Stimulated activated CD4-positive, alpha-beta T cell treated with anti-CD3 and anti-CD28 coated beads, Interleukin-12 subunit alpha, Interleukin-12 subunit beta, amount 100 ng/mL, for 48 hours (primary cell): ENCODE measurements around the gene TRIML2.

Source experiments
- DNase-seq, 3 donors: peaks; one replicate each; pipeline ENCODE4 v3.0.0-alpha.2; 2020; ENCODE audit warnings: low read depth in 2 of 3, low spot score in 1 of 3

The TRIML2 gene, protein sequence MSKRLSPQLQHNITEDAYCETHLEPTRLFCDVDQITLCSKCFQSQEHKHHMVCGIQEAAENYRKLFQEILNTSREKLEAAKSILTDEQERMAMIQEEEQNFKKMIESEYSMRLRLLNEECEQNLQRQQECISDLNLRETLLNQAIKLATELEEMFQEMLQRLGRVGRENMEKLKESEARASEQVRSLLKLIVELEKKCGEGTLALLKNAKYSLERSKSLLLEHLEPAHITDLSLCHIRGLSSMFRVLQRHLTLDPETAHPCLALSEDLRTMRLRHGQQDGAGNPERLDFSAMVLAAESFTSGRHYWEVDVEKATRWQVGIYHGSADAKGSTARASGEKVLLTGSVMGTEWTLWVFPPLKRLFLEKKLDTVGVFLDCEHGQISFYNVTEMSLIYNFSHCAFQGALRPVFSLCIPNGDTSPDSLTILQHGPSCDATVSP

DNA sequence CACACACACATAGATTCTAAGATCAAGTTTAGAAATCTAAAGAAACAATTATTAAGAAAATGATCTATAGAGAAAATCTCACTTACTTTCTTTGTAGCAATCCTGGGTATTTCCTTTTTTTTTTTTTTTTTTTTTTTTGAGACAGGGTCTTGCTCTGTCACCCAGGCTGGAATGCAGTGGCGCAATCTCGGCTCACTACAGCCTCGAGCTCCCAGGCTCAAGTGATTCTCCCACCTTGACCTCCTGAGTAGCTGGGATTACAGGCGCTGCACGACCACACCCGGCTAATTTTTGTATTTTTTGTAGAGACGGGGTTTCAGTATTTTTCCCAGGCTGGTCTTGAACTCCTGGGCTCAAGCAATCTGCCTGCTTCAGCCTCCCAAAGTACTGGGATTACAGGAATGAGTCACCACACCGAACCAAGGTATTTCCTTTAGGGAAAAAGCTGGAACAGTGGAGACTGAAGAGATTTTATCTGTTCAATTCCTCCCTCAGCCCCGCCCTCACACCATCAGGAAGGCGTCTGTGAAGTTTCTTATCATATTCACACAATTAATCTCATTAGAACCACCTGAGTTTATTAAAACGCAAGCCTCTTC, at the start of gene TRIML2:
TRIML2 (minus strand) TSS at position 447 of the 599 bp plus-strand sequence. CDS start 4,235 bp downstream, outside the sequence.
- DNase-seq, result no peak

DNA sequence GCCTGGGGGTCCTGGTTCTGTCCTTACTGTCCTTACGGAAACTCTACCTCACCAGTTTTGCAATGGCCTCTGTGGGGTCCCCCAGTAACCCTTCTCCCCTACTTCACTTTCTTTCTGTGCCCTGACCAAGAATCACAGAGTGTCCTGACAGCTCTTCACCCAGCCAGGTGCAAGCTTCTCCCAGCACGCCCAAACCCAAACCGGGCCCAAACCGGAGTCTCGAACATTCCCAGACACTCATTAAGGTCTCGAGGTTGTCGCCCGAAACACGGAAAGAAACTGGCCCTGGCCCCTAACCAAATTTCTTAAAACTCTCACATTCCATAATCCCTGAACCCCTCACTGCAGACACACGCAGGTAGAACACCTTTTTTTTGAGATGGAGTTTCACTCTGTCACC, 48.9 kb upstream of the TRIML2 start:
- DNase-seq, result no peak

DNA sequence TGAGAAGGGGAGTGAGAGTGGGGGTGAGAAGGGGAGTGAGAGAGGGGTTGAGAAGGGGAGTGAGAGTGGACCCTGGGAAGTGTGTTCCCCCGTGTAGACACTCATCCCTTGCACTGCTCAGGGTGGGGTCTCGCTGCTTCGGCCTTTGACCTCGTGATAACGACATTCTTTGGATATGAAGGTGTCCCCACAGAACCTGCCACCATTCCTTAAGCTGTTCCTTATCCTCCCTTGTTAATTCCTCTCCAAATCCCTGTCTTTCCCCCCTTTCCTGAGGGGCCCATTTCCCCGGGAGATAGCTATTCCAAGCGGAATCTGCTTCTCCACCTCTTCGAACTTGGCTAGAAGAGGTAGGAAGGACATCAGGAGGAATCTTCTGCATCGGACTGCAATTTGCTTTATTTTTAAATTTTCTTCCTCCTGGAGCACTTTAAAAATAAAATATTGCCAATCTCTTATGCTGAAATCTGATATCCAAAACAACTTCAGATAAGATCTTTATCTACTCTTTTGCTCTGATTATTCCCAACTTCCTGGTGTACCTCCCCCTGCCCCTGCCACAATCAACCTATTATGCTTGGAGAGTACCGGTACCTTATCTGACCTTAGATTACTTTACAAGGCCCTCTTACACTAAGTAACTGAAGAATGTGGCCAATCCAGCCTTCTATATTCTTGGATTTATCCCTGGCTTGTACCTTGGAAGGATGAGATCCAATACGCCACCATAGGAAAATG, 45.4 kb upstream of the TRIML2 start:
- DNase-seq, result no peak

DNA sequence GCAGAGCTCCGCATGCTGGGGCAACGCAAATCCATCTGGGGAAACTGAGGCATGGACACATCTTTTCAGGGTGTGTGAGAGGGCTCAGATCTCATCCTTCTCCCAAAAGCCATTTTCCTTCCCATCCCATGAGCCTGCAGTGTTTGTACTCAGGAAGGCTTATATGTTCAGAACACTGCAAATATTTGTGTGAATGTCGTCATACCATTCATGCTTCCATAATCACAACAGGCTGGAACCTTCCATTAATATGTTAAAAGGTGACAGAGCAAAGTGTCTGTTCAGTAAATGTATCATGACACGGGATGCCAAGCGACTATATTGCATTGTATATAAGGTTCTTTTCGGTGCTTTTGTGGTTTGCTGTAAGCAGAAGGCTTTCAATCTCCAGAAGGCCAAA, 38.4 kb upstream of the TRIML2 start:
- no peak for DNase-seq

GRCh38 chr4:188147176-188147575, 37.8 kb upstream of the TRIML2 start:
- DNase-seq, result no peak

- no peak for DNase-seq
These were observed 37.2 kb upstream of the TRIML2 start for GRCh38 chr4:188146618-188147017.

DNA sequence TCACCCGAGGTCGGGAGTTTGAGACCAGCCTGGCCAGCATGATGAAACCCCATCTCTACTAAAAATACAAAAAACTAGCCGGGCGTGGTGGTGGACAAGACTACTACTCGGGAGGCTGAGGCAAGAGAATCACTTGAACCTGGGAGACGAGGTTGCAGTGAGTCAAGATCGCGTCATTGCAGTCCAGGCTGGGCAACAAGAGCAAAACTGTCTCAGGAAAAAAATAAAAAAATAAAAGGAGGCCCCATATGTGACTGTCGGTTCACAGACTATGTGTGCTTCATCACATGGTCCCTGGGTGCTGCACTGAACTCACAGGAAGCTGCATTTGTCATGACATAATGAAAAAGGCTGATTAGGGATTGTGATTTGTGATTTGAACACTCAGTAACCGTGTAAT, 36.2 kb upstream of the TRIML2 start:
- DNase-seq, result no peak

DNA sequence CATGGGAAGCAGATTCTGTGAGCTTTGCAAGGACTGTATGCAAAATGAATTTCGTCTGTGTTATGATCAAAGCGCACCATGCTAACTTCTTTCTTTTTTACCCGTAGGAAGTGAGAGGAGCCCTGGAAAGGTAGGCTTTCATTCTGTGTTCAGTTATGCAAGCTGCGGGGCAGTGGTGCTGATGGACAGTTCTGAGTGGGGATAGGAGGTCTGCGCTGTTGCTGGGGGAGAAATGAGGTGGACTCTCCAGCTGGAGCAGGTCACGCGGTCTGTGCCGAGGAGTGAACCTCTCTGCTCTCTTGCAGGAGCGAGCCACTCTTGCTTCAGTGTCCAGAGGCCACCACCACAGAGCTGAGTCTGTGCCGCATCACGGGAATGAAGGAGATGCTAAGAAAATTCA, 34.3 kb upstream of the TRIML2 start:
- no peak for DNase-seq

DNA sequence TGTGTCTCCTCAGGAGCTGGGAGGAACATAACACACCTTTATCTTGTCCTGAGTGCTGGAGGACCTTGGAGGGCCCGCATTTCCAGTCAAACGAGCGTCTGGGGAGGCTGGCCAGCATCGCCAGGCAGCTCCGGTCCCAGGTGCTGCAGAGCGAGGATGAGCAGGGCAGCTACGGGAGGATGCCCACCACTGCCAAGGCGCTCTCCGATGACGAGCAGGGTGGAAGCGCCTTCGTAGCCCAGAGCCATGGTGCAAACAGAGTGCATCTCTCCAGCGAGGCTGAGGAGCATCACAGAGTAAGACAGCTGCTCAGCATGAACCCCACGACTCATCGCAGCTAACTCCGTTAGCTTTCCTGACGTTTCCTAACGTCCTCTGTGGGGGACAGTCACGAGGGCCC, 30.3 kb upstream of the TRIML2 start:
- no peak for DNase-seq

GRCh38 chr4:188139141-188139540, 29.7 kb upstream of the TRIML2 start, which contains the start of gene TRIML1:
Gene TRIML1, plus strand, starts transcription at chr4:188139441. Its CDS starts 118 bp downstream, at chr4:188139559.
- no peak for DNase-seq

DNA sequence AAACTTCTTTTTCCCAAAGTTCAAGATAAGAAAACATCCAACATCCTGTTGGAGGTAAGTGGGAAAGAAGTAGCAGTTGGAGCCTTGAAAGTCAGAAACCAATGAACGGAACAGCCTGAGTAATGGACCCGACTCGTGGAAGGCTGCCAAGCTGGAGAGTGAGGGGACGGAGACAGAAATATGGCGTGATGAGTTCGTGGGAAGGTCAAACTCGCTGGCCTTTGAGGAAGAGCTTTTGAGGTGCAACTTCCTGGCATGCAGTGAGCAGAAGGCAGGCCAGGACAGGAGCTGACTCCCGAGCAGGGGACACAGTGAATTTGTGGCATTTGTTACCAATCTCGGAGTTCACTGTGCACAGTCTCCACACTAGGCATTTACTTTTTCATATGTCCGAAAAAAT, 28.8 kb upstream of the TRIML2 start:
- DNase-seq, result no peak

DNA sequence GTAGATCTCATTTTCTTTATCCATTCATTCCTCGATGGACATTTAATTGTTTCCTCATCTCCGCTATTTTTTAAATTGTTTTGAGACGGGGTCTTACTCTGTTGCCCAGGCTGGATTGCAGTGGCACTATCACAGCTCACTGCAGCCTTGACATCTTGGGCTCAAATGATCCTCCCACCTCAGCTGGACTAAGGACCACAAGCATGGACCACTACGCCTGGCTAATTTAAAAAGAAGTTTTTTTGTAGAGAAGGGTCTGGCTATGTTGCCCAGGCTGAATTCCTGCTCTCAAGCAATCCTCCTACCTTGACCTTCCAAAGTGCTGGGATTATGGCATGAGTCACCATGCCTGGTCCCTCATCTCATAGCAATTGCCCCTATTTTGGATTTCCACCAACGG, 22.8 kb upstream of the TRIML2 start:
- DNase-seq, result no peak

DNA sequence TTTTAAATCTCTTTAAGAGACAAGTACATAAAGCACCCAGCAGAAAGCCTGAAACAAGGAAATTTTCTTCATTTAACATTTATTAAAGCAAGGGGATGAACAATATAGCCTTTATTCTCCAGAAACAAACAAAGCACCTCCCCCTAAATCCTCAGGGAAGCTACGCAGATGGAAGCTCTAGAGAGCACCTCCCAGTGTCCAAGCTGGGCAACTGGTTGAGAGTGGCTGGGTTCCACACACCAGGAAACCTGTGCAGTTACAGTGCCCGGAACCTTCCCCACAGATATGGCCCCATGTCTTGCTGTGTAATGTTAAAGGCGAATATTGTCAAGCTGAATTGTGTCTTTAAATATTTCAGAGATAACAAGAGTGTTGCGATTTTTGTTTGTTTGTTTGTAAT, 21.0 kb upstream of the TRIML2 start:
- DNase-seq, result no peak

DNA sequence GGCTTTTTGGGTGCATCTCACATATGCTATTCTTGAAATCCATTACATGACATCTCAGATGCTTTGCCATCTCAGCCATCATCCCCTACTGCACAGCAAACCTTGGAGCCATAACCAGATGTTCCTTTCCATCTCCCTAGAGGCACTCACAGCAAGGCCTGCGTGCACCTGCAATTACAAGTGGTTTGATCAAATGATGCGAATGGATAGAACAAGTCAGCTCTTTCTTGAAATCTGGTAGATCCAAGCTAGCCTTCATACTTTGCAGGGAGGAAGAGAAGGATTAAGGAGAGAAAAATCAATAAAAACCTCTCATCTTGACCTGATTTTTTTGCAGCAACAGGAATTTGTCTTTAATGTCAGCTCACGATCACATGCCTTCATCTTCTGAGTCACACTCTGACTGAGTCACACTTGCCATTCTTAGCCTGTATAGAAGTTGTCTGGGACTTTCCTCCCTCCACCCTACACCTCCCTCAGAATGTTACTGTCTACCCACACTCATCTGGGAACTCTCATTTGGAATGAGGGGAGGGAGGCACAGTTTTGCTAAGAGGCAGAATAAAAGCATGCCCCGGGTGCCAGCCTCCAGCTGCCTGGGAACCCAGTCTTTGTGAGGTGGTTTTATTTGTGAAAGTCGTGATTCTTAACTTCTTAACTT, 17.9 kb upstream of the TRIML2 start:
- DNase-seq, result no peak

- DNase-seq, result no peak
These were observed 12.1 kb upstream of the TRIML2 start for GRCh38 chr4:188121530-188121929.

DNA sequence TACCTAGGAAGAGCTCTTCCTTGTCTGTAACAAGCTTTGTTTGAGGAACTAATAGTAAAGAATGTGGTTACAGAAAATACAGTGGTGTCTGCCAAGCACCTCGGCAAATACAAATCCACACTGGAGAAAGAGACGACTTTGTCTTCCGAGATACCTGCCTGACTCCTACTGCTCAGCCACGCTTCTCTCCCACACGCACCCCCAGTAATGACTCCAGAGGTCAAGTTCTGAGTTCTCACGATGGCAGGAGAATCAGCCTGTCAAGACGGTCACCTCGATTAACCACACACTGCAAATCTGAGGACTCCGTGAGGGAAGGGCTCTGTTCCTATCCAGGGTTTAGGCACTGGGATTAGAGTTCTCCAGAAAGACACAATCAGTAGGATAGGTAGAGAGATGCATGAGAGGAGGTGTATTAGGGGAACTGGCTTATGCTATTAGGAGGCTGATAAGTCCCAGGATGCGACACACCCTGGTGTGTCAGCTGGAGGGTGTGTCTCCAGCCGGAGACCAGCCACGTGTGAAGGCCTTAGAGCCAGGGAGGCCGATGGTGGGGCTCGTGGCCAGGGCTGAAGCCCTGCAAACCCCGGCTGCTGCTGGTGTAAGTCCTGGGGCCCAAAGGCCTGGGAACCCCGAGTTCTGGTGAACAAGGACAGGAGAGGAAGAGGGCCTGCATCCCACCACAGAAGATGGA, 8.4 kb upstream of the TRIML2 start:
- DNase-seq, result no peak

DNA sequence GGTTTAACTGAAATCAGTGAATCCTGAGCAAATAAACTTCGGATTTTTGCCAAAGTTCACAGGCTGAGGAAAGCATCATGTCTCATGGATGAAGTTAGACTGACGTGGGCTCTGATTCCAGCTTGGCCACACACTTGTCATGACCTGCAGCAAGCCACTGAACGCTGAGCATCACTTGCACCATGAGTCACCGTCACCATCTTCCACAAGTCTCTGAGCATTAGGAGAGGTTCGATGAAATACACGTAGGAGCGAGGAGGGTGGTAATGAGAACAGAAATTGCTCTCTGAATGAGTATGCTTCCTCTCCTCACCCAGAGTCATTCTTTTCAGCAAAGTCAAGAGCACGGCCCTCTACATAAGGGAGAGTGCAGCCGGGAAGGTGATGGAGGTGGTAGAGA, 3.8 kb upstream of the TRIML2 start:
- no peak for DNase-seq

DNA sequence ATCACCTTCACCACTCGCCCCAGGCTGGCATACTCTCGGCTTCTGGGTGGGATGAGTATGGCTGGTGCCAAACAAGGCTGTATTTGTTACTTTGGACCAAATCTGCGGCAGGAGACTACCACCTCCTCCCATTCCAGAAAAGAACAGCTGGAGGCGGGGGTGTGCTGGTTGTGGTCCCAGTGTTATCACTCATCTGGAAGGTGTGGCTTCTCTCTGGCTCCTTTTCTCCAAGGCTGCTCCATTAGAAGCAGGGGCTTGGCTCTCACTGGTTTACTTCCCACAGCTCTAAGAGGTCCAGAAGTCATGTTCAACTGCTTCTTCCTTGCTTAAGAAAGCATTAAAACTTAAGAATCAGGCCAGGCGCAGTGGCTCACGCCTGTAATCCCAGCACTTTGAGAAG, 2.6 kb upstream of the TRIML2 start:
- DNase-seq, result no peak

DNA sequence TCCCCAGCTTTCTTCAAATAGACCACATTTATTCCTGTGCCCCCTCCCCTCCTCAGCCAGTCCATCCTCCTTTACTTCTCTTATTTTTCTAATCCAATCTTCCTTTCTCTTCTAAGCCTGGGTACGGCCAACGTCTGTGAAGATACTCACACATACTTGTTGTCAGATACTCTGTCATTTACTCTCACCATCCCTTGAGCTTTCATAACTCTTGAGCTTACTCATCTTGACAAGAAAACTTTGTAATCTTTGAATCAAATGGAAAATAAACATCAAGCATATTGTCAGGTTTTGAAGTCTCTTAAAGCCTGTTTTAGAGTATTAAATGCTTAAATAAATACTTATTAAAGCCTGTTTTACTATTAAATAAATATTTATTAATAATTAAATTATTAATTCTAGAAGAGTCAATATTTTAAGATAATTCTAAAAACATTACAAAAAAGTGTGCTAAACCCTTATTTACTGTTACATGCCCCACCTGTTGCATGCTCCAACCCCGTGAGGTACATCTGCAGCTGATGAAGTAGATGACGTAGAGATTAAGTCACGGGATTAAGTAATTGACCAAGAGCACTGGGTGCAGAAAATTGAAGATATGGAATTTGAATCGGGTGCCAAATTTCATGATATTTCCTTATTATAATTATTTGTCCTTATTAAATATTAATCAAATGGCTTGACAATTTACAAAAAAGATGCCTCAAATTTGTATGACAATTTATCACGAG, 1.5 kb upstream of the TRIML2 start:
- DNase-seq, result no peak

GRCh38 chr4:188110036-188110435, 633 bp upstream of the TRIML2 start:
- no peak for DNase-seq
